ENCODE measurements around the gene TNPO3. TPM values are rescaled to one million over a fixed set of nuclear protein-coding genes. Genes with fewer than 3 reads are reported as not detected.

Gene TNPO3
- total and polyA plus RNA-seq, 10 of the 15 experiments (the other 5 are each of a cell fraction or from before 2014, with no cell fraction given), result 17.6 to 91.8 (median 65.9) TPM

DNA sequence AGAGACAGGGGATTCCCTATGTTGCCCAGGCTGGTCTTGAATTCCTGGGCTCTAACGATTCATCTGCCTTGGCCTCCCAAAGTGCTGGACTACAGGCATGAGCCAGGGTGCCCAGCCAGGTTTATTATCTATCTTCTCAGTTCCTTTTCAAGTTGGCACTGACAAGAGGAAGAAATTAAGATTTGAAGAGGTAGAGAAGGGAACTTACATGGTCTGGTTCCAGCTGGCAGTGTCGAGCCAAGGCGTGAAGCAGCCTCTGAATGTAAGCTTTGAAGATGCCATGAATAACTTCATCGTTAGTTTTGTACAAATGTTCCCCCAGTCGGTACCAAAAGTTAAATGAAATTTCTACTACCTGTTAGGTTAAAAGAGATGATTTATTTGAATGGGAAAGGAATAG, 57.7 kb downstream of the TNPO3 start:
- no peaks in the 10 kb centered on the region for H3K79me2 ChIP-seq (ENCODE audit: control insufficient read depth, insufficient read depth, low read length)
- H3K4me1 ChIP-seq (ENCODE audit: control insufficient read depth, insufficient read depth, low read length), result no peaks in the 10 kb centered on the region
- no peak overlapping the region for H3K4me3 ChIP-seq
- POLR2A ChIA-PET, result interaction anchor here (0.6 to 0.9 kb wide), 4 partner anchors 21 to 297 kb away, joined by 4 to 5 read pairs (median 4); no protein-coding TSS in a partner anchor
- H3K27me3 ChIP-seq (replicated peaks in 1 of 2; ENCODE audit: control insufficient read depth in 2 of 2, insufficient read depth in 2 of 2, low read length in 1 of 2), result no peaks in the 10 kb centered on the region
- H3K36me3 ChIP-seq (ENCODE audit: control insufficient read depth in 2 of 2, insufficient read depth in 2 of 2, low read length in 1 of 2), result peaks cover 1 to 51% of the 10 kb centered on the region in 2 experiments
- H3K27ac ChIP-seq (ENCODE audit: control insufficient read depth, insufficient read depth), result no peak overlapping the region
- no peak for FAIRE-seq
- H3K9ac ChIP-seq (ENCODE audit: control insufficient read depth, insufficient read depth, low read length), result no peak overlapping the region
- SMC1A ChIA-PET (ENCODE audit: uncharacterized antibody, unreplicated experiment), result interaction anchor here (0.5 to 2.7 kb wide), 8 partner anchors 9 to 155 kb away, joined by 3 to 9 read pairs (median 4); no protein-coding TSS in a partner anchor
- H4K20me1 ChIP-seq (ENCODE audit: control insufficient read depth, insufficient read depth), result no peaks in the 10 kb centered on the region
- ATAC-seq, result no peak
- in situ Hi-C loops (cut with MboI), result no loop called here
- intact Hi-C loops (cut with micrococcal nuclease; ENCODE audit: unreplicated experiment), result no loop called here
- TF ChIP-seq, protein P1, sequence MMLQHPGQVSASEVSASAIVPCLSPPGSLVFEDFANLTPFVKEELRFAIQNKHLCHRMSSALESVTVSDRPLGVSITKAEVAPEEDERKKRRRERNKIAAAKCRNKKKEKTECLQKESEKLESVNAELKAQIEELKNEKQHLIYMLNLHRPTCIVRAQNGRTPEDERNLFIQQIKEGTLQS (IDR thresholded peaks at IDR 0.05; ENCODE audit: borderline replicate concordance, extremely low read depth, low read depth, low read length), result no peak
- no peak for TF ChIP-seq NBN (IDR thresholded peaks at IDR 0.05)
- no peak for TF ChIP-seq EP300 (IDR thresholded peaks at IDR 0.05; ENCODE audit: borderline replicate concordance in 1 of 2, control insufficient read depth in 1 of 2, low read depth in 2 of 2, low read length in 2 of 2)
- TF ChIP-seq POLR2A (IDR thresholded peaks at IDR 0.05; ENCODE audit: low read depth, low read length), result no peak
- no peak for TF ChIP-seq PML (IDR thresholded peaks at IDR 0.05; ENCODE audit: low read length)
- no peak for TF ChIP-seq SUPT20H (IDR thresholded peaks at IDR 0.05; ENCODE audit: borderline replicate concordance, control insufficient read depth, low read depth, low read length)
- no peak for TF ChIP-seq NFIC (IDR thresholded peaks at IDR 0.05; ENCODE audit: low read depth, low read length)
- no peak for TF ChIP-seq POU2F2 (IDR thresholded peaks at IDR 0.05; ENCODE audit: borderline replicate concordance, low read depth, low read length)
- no peak for TF ChIP-seq BACH1 (IDR thresholded peaks at IDR 0.05; ENCODE audit: borderline replicate concordance)
- no peak for TF ChIP-seq RAD21 (IDR thresholded peaks at IDR 0.05; ENCODE audit: insufficient read depth, low read depth, low read length)
- TF ChIP-seq STAT1 (conservative IDR thresholded peaks at IDR 0.05), result no peak
- TF ChIP-seq SUZ12 (IDR thresholded peaks at IDR 0.05; ENCODE audit: unreplicated experiment), result no peak
- no peak for TF ChIP-seq MYB (IDR thresholded peaks at IDR 0.05; ENCODE audit: borderline replicate concordance, low read depth, low read length)
- TF ChIP-seq, protein P2, sequence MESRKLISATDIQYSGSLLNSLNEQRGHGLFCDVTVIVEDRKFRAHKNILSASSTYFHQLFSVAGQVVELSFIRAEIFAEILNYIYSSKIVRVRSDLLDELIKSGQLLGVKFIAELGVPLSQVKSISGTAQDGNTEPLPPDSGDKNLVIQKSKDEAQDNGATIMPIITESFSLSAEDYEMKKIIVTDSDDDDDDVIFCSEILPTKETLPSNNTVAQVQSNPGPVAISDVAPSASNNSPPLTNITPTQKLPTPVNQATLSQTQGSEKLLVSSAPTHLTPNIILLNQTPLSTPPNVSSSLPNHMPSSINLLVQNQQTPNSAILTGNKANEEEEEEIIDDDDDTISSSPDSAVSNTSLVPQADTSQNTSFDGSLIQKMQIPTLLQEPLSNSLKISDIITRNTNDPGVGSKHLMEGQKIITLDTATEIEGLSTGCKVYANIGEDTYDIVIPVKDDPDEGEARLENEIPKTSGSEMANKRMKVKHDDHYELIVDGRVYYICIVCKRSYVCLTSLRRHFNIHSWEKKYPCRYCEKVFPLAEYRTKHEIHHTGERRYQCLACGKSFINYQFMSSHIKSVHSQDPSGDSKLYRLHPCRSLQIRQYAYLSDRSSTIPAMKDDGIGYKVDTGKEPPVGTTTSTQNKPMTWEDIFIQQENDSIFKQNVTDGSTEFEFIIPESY (IDR thresholded peaks at IDR 0.05), result no peak
- TF ChIP-seq, protein P3, sequence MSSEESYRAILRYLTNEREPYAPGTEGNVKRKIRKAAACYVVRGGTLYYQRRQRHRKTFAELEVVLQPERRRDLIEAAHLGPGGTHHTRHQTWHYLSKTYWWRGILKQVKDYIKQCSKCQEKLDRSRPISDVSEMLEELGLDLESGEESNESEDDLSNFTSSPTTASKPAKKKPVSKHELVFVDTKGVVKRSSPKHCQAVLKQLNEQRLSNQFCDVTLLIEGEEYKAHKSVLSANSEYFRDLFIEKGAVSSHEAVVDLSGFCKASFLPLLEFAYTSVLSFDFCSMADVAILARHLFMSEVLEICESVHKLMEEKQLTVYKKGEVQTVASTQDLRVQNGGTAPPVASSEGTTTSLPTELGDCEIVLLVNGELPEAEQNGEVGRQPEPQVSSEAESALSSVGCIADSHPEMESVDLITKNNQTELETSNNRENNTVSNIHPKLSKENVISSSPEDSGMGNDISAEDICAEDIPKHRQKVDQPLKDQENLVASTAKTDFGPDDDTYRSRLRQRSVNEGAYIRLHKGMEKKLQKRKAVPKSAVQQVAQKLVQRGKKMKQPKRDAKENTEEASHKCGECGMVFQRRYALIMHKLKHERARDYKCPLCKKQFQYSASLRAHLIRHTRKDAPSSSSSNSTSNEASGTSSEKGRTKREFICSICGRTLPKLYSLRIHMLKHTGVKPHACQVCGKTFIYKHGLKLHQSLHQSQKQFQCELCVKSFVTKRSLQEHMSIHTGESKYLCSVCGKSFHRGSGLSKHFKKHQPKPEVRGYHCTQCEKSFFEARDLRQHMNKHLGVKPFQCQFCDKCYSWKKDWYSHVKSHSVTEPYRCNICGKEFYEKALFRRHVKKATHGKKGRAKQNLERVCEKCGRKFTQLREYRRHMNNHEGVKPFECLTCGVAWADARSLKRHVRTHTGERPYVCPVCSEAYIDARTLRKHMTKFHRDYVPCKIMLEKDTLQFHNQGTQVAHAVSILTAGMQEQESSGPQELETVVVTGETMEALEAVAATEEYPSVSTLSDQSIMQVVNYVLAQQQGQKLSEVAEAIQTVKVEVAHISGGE (CRISPR knock-in tag; IDR thresholded peaks at IDR 0.05), result no peak
- TF ChIP-seq BCL11A (IDR thresholded peaks at IDR 0.05; ENCODE audit: low read depth, low read length), result no peak
- no peak for TF ChIP-seq BMI1 (IDR thresholded peaks at IDR 0.05; ENCODE audit: borderline replicate concordance)
- TF ChIP-seq, protein P4, sequence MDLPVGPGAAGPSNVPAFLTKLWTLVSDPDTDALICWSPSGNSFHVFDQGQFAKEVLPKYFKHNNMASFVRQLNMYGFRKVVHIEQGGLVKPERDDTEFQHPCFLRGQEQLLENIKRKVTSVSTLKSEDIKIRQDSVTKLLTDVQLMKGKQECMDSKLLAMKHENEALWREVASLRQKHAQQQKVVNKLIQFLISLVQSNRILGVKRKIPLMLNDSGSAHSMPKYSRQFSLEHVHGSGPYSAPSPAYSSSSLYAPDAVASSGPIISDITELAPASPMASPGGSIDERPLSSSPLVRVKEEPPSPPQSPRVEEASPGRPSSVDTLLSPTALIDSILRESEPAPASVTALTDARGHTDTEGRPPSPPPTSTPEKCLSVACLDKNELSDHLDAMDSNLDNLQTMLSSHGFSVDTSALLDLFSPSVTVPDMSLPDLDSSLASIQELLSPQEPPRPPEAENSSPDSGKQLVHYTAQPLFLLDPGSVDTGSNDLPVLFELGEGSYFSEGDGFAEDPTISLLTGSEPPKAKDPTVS (IDR thresholded peaks at IDR 0.05; ENCODE audit: low read depth, low read length), result no peak
- no peak overlapping the region for H2AFZ ChIP-seq (ENCODE audit: control insufficient read depth, low read depth, low read length)
- no peak overlapping the region for H3K4me2 ChIP-seq (ENCODE audit: control insufficient read depth, insufficient read depth)
- CTCF ChIA-PET, result interaction anchor here (1.0 to 2.0 kb wide), 7 partner anchors 9 to 156 kb away, joined by 3 to 8 read pairs (median 4); no protein-coding TSS in a partner anchor
- BruUV-seq (replicated peaks), result no TSS peak
- no peak for DNase-seq (ENCODE audit: low read depth, low spot score)
- no peaks in the 10 kb centered on the region for H3K9me3 ChIP-seq (replicated peaks; ENCODE audit: control insufficient read depth, insufficient read depth, low read length)
- WGBS (ENCODE audit: insufficient coverage, insufficient replicate concordance, low lambda C conversion rate, missing lambda C conversion rate), result over 99% methylated on average over 5 of the region's 5 CpGs
- RAD21 ChIA-PET (ENCODE audit: unreplicated experiment), result interaction anchor here (0.6 to 1.0 kb wide), 4 partner anchors 10 to 87 kb away, joined by 3 to 4 read pairs (median 3); no protein-coding TSS in a partner anchor
